ENCODE results near the gene NLRX1. TPM values are rescaled to one million over a fixed set of nuclear protein-coding genes. Genes with fewer than 3 reads are reported as not detected.

NLRX1 gene
- total and polyA plus RNA-seq, 10 of the 15 experiments (the other 5 are each of a cell fraction or from before 2014, with no cell fraction given) = 0.85 to 18.5 (median 10.0) TPM

- 88% methylated on average over 10 of the region's 10 CpGs for WGBS (ENCODE audit: insufficient coverage, insufficient replicate concordance, low lambda C conversion rate, missing lambda C conversion rate)
- TF ChIP-seq ZNF207 (IDR thresholded peaks at IDR 0.05; ENCODE audit: borderline replicate concordance) = no peak
- TF ChIP-seq NR2F1 (conservative IDR thresholded peaks at IDR 0.05) = no peak
- no peak for TF ChIP-seq PBX3 (IDR thresholded peaks at IDR 0.05; ENCODE audit: insufficient replicate concordance, low read depth, low read length)
- TF ChIP-seq EZH2 (IDR thresholded peaks at IDR 0.05; ENCODE audit: borderline replicate concordance, control insufficient read depth, low read depth, low read length) = no peak
- TF ChIP-seq ASH2L (IDR thresholded peaks at IDR 0.05; ENCODE audit: borderline replicate concordance, low read depth) = no peak
- TF ChIP-seq NKRF (conservative IDR thresholded peaks at IDR 0.05) = no peak
- TF ChIP-seq ELK1 (IDR thresholded peaks at IDR 0.05; ENCODE audit: low read depth, low read length) = no peak
- TF ChIP-seq MYC (IDR thresholded peaks at IDR 0.05; ENCODE audit: insufficient read depth, insufficient read length, insufficient replicate concordance, low read length, severe bottlenecking) = no peak
- TF ChIP-seq ESRRA (IDR thresholded peaks at IDR 0.05; ENCODE audit: low read length) = no peak
- TF ChIP-seq YBX1 (IDR thresholded peaks at IDR 0.05) = no peak
- TF ChIP-seq RFX5 (IDR thresholded peaks at IDR 0.05; ENCODE audit: low read depth, low read length) = no peak
- H2AFZ ChIP-seq (ENCODE audit: control insufficient read depth, low read depth, low read length) = no peak overlapping the region
- ChIA-PET SMC1A (ENCODE audit: uncharacterized antibody, unreplicated experiment) (interaction anchor here (1.7 kb wide), 1 partner anchor 17 kb away, joined by 3 read pairs; no protein-coding TSS in a partner anchor), CTCF (interaction anchor here (1.0 kb wide), 1 partner anchor 17 kb away, joined by 4 read pairs; no protein-coding TSS in a partner anchor), RAD21 (ENCODE audit: unreplicated experiment) (no interaction called here), POLR2A (interaction anchor here (0.6 kb wide), 1 partner anchor 66 kb away, joined by 3 read pairs; no protein-coding TSS in a partner anchor)
- BruUV-seq (replicated peaks) = no TSS peak
- H3K4me3 ChIP-seq = no peak overlapping the region
- H4K20me1 ChIP-seq (ENCODE audit: control insufficient read depth, insufficient read depth) = no peaks in the 10 kb centered on the region
- intact Hi-C loops (cut with micrococcal nuclease; ENCODE audit: unreplicated experiment) (no loop called here), in situ Hi-C loops (cut with MboI) (no loop called here)
- H3K79me2 ChIP-seq (ENCODE audit: control insufficient read depth, insufficient read depth, low read length) = no peaks in the 10 kb centered on the region
- H3K36me3 ChIP-seq (ENCODE audit: control insufficient read depth in 2 of 2, insufficient read depth in 2 of 2, low read length in 1 of 2) = peaks cover 0 to under 1% of the 10 kb centered on the region in 2 experiments; a peak in 2 of 4 replicates
- H3K9me3 ChIP-seq (replicated peaks; ENCODE audit: control insufficient read depth, insufficient read depth, low read length) = no peaks in the 10 kb centered on the region; the same call in 2 of the 3 replicates
- H3K4me1 ChIP-seq (ENCODE audit: control insufficient read depth, insufficient read depth, low read length) = no peaks in the 10 kb centered on the region
- H3K4me2 ChIP-seq (ENCODE audit: control insufficient read depth, insufficient read depth) = no peak overlapping the region
- FAIRE-seq (no peak), DNase-seq (ENCODE audit: low read depth, low spot score) (no peak), ATAC-seq (no peak)
- no peak overlapping the region for H3K9ac ChIP-seq (ENCODE audit: control insufficient read depth, insufficient read depth, low read length)
- no peak overlapping the region for H3K27ac ChIP-seq (ENCODE audit: control insufficient read depth, insufficient read depth)
- no peaks in the 10 kb centered on the region; a peak in 1 of 4 replicates for H3K27me3 ChIP-seq (replicated peaks in 1 of 2; ENCODE audit: control insufficient read depth in 2 of 2, insufficient read depth in 2 of 2, low read length in 1 of 2)
These were observed 11.5 kb downstream of the NLRX1 start for GRCh38 chr11:119179983-119180382.

All from GM12878 (cell line).